Activated naive CD4-positive, alpha-beta T cell treated with Interleukin-2 at 50 U/mL for 16 hours (primary cell): Measurements from ENCODE around the gene APBA2.
"Not testable (repeated sequence)": the region's sequence is repeated elsewhere in the genome, so short reads cannot be mapped to it uniquely, and the experiment has no call there.

Experiments
- DNase-seq: peaks from one replicate; pipeline ENCODE4 v3.0.0-alpha.2; 2020

APBA2 gene

GRCh38 chr15:29014493-29014892 is 128.7 kb downstream of the APBA2 start:
- DNase-seq = no peak

DNA sequence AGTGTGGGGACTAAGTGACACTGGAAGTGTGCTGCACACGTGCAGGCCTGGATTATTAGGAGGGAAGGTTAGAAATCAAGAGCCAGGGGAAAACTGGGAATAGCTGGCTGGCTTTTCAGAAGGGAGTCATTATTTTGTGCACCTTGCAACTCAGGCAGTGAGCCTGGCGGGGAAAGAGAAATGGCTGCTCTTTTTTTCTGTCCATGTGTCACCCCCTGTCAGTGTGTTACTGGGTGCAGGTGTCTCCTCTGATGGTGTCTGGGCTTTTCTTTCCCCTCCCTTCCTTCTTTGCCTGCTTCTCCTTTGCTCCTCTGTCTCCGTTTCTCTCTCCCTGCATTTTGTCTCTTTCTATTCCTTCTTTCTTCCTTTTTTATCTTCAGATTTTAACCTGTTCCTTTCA is 130.7 kb downstream of the APBA2 start:
- DNase-seq = no peak

DNA sequence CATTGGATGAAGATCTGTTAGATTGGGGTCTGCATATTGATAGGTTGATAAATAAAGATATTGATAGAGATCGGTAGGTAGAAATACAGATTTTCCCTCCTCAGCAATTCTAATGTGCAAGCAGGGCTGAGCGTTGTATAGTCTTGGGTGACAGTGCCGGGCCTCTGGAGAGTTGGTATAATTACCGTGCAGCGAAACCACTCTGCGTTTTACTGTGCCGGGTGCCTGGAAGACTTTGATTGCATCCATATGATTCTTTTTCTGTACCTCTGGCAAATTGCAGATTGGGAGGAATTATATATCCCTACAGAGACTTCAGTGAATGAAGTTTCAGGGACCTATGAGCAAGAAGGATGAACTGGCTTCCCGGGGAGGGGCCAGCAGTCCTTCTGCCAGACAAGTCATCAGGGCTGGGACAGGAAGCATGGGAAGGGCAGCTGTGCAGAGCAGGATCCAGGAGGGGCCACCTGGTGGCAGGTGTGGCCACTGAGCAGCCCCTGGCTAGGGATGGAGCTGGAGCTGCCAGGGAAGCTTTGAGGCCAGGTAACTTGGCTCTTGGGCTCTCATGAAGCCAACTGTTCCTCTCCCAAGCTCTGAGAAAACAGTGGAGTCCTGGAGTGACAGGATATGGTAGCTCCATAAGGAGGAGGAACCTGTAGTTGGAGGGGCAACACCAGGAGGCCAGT is 132.5 kb downstream of the APBA2 start:
- no peak for DNase-seq

- no peak for DNase-seq
Measured at GRCh38 chr15:29018995-29019976, 133.5 kb downstream of the APBA2 start.

GRCh38 chr15:29021857-29022256 is 136.1 kb downstream of the APBA2 start:
- no peak for DNase-seq

- no peak for DNase-seq
Measured at GRCh38 chr15:29024662-29025061, 138.9 kb downstream of the APBA2 start.

GRCh38 chr15:29025411-29025810 is 139.6 kb downstream of the APBA2 start:
- DNase-seq = not testable (repeated sequence)

DNA sequence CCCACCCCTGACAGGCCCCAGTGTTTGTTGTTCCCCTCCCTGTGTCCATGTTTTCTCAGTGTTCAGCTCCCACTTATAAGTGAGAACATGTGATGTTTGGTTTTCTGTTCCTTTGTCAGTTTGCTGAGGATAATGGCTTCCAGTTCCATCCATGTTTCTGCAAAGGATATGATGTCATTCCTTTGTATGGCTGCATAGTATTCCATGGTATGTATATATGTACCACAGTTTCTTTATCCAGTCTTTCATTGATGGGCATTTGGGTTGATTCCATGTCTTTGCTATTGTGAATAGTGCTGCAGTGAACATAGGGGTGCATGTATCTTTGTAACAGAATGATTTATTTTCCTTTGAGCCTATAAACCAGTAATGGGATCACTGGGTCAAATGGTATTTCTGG is 142.4 kb downstream of the APBA2 start:
- DNase-seq = not testable (repeated sequence)

GRCh38 chr15:29029651-29030195 is 143.9 kb downstream of the APBA2 start:
- DNase-seq = no peak

DNA sequence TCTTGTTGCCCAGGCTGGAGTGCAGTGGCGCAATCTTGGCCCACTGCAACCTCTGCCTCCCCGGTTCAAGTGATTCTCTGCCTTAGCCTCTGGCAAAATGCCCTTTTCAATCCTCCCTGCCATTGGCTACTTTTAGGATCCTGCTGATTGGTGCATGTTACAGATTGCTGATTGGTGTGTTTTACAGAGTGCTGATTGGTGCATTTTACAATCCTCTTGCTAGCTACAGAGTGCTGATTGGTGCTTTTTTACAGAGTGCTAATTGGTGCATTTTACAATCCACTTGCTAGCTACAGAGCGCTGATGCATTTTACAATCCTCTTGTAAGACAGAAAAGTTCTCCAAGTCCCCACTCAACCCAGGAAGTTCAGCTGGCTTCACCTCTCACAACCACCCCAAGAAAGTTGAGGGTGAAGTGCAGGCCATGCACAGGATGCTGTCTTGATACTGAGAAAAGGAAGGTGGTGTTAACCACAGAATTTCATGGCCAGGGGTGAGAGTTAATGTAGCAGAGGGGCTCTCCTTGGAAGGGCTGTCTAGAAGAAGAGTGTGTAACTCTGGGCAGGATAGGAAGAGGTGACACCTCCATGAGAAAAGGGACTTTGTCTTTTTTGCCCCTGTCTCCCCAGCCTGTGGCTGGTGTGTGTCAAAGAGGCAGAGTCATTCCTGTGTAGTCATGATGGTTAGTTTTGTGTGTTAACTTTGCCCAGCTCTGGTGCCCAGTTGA is 145.9 kb downstream of the APBA2 start:
- DNase-seq = no peak

DNA sequence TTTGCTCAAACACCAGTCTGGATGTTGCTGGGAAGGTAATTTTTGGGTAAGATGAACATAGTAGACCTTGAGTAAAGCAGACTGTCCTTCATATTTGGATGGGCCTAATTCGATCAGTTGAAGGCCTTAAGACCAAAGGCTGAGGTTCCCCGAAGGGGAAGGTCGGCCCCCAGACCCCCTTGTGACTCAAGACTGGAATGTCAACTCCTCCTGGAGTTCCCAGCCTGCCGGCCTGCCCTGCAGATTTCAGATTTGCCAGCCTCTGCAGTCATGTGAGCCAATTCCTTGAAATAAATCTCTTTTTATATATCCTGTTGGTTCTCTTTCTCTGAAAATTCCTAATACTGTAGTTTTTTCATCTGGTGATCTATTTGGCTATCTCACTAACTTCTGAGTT is 146.5 kb downstream of the APBA2 start:
- DNase-seq = no peak

DNA sequence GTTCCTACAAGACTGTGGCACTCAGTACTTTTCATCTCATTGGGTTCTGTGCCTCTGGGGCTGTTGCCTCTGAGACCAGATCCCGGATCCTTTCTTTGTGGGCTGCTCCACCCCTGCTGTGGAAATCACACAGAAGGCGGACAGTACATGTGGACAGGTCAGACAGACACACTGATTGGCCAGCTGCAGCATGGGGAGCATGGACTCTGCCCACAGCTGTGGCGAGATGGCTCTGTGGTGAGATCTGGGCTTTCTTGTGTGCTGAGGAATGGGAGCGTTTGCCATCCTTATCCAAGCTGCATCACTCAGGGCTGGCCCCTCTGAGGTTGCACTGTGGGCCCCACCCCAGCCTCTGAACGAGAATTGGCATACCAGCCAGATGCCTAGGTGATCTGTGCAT is 147.0 kb downstream of the APBA2 start:
- DNase-seq = no peak

DNA sequence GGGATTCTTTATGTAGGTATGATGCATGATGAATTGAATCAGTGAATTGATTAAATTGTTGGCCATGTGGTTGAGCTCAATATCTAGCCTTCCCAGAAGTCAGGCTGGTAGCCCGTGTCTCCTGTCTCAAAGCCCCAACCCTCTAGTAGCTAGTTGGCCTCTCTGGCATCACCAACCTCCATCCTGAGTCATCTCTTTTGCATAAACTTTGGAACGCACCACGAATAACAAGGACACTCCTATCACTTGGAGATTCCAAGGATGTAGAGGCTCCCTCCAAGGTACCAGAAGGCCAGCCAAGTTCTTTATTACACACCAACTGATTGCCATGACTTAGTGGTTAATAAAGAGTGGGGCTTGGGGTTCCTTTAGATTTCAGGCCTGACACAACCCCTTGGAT is 148.4 kb downstream of the APBA2 start:
- DNase-seq = no peak

DNA sequence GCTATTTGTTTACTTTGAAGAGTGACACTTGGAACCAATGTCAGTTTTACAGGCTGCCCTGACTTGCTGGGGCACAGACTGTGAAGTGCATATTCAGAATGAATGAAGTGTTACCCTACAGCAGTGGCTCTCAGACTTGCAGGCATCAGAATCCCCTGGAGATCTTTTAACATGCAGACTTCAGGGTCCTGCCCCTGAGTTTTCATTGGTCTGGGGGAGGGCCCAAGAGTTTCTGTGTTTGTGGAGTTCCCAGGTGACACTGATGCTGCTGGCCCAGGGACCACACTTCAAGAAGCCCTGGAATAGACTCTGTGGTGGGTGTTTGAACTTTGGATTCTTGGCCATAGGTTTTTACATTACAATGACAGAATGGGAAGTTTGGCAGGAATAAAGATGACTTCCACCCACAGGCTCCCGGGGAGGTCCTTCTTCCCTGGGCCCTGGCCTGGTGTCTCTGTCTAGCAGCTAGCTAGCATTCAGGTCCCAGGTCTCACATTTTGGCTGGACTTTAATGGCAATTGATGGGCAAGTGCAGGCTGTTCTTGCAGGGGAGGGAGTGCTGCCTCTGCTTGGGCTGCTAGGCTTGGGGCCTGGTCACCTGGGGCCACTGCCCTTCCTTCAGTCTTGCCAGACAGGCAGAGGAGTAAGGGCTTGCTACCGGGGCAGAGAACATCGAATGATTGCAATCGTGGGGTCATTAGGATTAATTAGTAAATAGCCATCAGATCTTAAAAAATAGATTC is 149.0 kb downstream of the APBA2 start:
- DNase-seq = no peak

DNA sequence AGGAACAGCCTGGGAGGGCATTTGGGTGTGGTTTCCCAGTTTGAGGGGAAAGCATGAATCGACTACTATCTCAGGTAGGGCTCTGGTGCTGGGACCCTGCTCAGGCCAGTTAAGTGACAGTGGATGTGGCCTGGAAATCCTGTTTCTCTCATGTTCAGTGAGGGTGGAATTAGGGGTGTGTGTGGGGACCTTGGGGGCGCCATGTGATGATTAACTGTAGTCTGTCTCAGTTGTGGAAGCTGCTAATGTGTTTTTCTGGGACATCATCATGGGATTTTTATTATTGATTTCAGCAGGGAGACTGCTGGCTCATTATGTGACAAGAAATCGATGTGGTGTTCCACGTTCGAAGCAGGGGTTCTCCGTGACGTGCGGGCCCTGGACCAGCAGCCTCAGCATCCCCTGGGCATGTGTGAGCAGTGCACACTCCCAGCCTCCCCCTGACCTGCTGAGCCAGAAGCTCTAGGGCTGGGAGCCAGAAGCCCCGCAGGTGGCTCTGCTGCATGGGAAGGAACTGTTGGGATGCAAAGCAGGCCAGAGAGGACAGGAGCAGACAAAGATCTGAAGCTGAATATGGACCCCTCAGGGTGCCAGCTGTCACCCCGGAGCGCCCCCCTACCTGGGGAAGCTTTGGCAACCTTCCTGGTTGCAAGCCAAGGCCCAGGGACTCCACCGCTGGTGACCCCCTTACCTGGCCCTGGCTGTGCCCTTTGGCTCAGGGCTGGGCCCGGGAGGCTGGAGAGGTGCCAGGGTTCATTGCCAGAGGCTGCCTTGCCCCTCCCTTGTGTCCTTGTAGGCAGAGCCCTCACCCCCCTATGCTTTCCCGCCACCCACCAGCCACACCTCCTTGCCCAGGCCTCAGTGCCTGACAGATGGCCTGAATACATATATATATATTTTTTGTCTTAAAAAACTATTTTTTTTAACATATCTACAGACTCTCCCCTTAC is 149.8 kb downstream of the APBA2 start:
- no peak for DNase-seq

- DNase-seq = no peak
Measured at GRCh38 chr15:29037997-29038705, 152.4 kb downstream of the APBA2 start.

- no peak for DNase-seq
Measured at GRCh38 chr15:29039466-29040369, 153.9 kb downstream of the APBA2 start.

- DNase-seq = no peak
Measured at GRCh38 chr15:29040370-29040751, 154.6 kb downstream of the APBA2 start.

- DNase-seq = no peak
Measured at GRCh38 chr15:29043736-29044502, 158.1 kb downstream of the APBA2 start.
